Epithelial cell of prostate (primary cell): ENCODE data around the gene UBL5.
A peak's percentile ranks its signal among the peaks of the same experiment; 100 is the strongest.
"Not testable (repeated sequence)": the region's sequence is repeated elsewhere in the genome, so short reads cannot be mapped to it uniquely, and the experiment has no call there.

ENCODE experiments used
- DNase-seq: peaks from one replicate; pipeline ENCODE4 v3.0.0-alpha.2; 2011; ENCODE audit warnings: low read depth, low spot score
- H3K27ac ChIP-seq: fragments of 450-650 bp; 2 replicates; pipeline ENCODE4 v1.5.1; 2017; ENCODE audit warnings: mild to moderate bottlenecking

The UBL5 gene

DNA sequence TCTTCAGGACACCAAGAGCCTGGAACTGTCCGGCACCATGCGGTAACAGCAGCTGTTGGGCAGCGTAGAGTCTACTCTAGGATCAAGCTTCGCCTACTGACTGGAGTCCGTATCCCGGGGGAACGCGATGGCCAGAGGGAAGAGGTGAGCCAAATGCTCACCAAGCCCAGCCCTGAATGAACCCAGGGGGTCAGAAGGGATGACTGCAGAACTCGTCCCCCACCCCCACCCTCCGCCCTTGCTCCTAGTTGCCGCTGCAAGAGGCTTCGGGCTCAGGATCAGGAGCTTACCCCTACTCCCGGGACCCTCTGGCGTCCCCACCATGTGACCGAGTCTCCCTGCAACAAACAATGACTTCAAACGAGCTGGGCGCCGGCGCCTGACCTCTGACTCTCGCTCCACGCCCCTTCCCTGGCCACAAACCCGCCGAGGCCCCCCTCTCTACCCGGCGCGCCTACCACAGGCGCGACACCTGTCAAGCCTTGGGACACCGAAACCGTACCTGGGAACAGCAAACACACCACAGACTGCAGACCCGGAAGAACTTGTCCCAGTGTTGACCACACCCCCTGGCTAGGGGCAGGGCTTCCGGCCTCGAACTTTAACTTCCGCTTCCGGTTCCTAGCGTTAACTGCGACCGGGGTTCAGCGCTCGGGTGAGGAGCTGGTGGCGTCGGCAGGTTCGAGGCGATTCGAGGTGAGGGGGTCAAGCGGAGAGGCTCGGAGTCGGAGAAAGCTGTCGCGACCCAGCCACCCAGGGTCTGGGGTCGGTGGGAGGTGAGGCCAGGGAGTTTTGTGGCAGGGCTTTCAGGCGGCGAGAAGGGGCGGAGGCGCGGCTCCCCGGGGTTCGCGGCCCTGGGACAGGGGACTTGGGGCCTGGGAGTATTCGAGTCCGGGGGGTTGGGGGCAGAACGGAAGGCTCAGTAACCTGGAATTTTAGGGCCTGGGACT lies at the start of gene UBL5:
Gene UBL5 (plus strand): TSS at position 630 of the 950 bp plus-strand sequence. CDS start 420 bp downstream, outside the sequence.
- peak within 1 kb of the TSS; percentile 74 for H3K27ac ChIP-seq
- peak; percentile 62 for DNase-seq

- H3K27ac ChIP-seq: no peak overlapping the region
- DNase-seq: no peak
Measured at GRCh38 chr19:9782338-9782737, 45.4 kb upstream of the UBL5 start.

DNA sequence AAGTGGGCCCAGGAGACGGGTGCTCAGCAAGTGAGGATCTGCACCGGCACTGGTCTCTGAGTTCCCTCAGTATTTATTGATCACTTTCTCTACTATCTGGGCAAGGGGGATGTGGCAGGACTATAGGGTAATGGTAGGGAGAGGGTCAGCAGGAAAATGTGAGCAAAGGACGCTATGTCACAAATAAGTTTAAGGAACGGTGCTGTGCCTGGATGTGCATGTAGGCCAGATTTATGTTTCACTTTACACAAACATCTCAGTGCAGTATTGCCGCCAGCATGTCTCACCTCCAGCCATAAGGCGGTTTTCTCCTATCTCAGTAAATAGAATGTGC lies 43.6 kb upstream of the UBL5 start:
- peak overlapping the region; percentile 96 for H3K27ac ChIP-seq
- not testable (repeated sequence) for DNase-seq

DNA sequence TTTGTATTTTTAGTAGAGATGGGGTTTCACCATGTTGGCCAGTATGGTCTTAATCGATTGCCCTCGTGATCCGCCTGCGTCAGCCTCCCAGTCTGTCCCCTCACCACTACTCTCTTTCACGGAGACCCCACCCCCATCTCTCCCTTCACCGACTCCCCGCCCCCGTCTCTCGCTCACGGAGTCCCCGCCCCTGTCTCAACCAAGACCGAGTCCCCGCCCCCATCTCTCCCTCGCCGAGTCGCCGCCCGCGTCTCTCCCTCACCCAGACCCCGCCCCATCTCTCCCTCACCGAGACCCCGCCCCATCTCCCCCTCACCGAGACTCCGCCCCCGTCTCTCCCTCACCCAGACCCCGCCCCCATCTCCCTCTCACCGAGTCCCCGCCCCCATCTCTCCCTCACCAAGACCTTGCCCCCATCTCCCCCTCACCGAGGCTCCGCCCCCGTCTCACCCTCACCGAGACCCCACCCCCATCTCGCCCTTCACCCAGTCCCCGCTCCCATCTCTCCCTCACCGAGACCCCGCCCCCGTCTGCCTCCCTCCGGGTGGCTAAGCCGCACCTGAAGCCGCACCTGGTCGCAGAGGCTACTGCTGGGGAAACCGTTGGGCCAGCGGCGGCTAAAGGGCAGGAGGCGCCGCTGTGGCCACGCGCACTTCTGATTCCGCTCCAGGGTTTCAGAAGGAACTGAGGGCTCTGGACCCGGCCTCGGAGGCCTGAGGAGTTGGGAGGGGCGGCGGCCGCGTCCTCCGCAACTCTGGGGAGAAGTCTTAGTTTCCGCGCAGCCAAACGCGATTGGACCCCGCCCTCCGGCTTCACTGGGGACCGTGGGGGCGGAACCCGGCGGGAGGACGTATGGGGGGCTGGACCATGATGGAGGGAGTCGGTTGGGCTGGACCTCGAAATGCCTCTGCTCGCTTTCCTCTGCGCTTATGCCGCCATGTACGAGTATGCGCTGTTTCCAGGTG lies 42.1 kb upstream of the UBL5 start:
- H3K27ac ChIP-seq: peak overlapping the region; percentile 96
- DNase-seq: peak; percentile 73

DNA sequence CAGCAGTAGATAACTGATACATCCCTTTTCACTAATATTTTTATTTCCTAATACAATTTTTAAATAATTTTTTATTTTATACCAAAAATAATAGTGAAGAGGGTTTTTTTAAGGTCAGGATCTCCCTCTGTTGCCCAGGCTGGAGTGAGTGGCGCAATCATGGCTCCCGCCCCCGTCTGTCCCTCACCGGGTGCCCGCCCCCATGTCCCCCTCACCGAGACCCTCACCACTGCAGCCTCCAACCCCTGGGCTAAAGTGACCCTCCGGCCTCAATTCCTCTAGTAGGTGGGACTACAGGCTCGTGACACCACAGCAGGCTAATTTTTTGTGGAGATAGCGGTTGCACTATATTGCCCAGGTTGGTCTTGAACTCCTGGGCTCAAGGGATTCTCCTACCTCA lies 41.4 kb upstream of the UBL5 start:
- H3K27ac ChIP-seq: peak overlapping the region; percentile 96
- no peak for DNase-seq

DNA sequence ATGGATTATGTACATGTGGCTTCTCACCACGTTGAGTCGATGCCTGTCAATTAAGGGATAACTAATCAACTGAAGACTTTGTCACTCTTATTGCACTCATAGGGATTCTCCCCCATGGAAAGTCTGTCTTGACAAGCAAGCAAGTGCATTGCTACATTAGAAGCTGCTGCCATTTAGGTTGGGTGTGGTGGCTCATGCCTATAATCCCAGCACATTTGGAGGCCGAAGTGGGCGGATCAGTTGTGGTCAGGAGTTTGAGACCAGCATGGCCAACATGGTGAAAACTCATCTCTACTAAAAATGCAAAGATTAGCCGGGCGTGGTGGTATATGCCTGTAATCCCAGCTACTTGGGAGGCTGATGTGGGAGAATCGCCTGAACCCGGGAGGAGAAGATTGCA lies 40.9 kb upstream of the UBL5 start:
- no peak overlapping the region for H3K27ac ChIP-seq
- DNase-seq: no peak

- not testable (repeated sequence) for DNase-seq, H3K27ac ChIP-seq
Measured at GRCh38 chr19:9788604-9789003, 39.1 kb upstream of the UBL5 start.

- H3K27ac ChIP-seq: no peak overlapping the region
- DNase-seq: no peak
Measured at GRCh38 chr19:9789066-9789465, 38.7 kb upstream of the UBL5 start.

DNA sequence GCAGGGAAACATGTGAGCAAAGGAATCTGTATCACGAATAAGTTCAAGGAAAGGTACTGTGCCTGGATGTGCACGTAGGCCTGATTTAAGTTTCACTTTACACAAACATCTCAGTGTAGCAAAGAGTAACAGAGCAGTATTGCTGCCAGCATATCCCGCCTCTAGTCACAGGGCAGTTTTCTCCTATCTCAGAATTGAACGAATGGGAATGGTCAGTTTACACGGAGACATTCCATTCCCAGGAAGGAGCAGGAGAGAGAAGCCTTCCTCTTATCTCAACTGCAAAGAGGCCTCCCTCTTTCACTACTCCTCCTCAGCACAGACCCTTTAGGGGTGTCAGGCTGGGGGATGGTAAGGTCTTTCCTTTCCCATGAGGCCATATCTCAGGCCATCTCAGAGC lies 38.1 kb upstream of the UBL5 start:
- DNase-seq: not testable (repeated sequence)

DNA sequence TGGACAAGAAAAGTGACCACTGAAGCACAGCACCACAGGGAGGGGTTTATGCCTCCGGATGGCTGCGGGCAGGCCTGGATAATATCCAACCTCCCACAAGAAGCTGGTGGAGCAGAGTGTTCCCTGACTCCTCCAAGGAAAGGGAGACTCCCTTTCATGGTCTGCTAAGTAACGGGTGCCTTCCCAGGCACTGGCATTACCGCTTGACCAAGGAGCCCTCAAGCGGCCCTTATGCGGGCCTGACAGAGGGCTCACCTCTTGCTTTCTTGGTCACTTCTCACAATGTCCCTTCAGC lies 36.7 kb upstream of the UBL5 start:
- H3K27ac ChIP-seq: peak overlapping the region; percentile 51
- not testable (repeated sequence) for DNase-seq

More for the DNA sequence above, 38.1 kb upstream of the UBL5 start:
- H3K27ac ChIP-seq: not testable (repeated sequence)

DNA sequence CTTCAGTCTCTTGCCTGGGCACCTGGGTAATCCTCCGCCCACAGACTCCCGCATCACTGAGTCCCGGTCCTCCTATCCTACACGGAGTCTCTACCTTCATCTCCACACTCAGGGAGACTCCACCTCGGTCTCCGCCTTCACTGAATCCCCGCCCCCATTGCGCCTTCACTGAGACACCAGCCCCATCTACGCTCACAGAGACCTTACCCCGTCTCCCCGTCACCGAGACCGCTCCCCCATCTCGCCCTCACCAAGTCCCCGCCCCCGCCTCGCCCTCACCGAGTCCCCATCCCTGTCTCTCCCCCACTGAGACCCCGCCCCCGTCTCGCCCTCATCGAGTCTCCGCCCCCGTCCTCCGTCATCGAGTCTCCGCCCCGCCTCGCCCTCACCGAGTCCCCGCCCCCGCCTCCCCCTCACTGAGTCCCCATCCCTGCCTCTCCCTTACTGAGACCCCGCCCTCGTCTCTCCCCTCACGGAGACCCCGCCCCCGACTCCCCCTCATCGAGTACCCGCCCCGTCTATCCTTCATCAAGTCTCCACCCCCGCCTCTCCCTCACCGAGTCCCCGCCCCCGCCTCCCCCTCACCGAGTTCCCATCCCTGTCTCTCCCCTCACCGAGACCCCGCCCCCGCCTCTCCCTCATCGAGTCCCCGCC lies 36.0 kb upstream of the UBL5 start:
- DNase-seq: peak; percentile 85
- H3K27ac ChIP-seq: peak overlapping the region; percentile 51

DNA sequence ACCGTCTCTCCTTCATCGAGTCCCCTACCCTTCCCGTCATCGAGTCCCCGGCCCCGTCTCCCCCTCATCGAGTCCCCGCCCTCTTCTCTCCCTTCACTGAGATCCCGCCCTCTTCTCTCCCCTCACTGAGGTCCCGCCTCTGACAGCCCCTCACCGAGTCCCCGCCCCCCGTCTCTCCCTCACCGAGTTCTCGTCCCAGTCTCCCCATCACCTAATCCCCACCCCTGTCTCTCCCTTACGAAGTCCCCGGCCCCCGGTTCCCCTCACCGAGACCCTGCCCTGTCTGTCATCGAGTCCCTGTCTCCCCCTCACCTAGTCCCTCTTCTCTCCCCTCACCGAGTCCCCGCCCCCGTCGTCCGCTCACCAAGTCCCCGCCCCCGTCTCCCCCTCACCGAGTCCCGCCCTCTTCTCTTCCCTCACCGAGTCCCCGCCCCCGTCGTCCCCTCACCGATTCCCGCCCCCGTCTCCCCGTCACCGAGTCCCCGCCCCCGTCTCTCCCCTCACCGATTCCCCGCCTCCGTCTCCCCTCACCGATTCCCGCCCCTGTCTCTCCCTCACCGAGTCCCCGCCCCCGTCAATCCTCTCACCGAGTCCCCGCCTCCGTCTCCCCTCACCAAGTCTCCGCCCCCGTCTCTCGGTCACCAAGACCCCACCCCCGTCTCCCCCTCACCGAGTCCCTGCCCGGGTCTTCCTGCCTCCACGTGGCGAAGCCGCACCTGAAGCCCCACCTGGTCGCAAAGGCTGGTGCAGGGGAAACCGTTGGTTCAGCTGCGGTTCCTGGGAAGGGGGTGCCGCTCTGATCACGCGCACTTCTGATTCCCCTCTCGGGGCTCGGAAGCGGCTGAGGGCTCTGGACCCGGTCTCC lies 35.3 kb upstream of the UBL5 start:
- peak; percentile 73 for DNase-seq
- peak overlapping the region; percentile 51 for H3K27ac ChIP-seq

DNA sequence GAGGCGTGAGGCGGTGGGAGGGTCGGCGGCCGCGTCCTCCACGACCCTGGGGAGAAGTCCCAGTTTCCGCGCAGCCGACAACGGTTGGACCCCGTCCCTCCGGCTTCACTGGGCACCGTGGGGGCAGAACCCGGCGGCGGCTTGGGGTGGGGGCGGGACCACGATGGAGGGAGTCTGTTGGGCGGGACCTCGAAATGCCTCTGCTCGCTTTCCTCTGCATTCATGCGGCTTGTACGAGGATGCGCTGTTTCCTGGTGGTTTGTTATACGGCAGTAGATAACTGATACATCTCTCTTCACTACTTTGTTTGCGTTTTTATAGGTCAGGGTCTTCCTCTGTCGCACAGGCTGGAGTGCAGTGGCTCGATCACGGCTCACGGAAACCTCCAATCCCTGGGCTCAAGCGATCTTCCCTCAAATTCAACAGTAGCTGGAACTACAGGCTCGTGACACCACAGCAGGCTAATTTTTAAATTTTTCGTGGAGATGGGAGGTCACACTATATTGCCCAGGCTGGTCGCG lies 34.6 kb upstream of the UBL5 start:
- no peak for DNase-seq
- H3K27ac ChIP-seq: peak overlapping the region; percentile 51

DNA sequence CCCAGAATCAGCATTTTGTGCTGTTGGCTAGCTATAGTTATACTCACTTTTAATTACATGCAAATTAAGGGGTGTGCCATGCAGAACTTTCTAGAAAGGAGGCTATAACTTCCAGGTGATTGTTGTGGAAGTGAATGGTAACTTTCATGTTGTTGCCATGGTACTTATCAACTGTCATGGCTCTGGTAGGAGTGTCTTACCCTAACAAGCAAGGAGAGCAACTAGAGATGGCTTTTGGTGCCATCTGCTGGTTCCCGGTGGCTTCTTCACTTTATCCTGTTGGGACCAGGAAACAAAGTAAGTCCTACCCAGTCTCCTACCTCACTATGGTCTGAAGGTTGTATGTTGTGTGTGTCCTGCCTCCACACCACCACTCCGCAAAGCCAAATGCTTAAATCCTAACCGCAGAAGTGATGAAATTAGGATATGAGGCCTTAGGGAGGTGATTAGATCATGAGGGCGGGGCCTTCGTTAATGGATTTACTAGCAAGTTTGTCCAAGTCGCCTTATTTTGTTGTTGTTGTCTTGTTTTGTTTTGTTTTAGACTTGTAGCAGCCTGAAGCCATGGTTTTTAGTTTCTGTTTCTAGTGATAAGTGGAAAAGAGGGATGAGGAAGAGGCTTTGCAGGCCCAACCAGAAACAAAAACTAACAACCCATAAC lies 31.5 kb upstream of the UBL5 start:
- peak overlapping the region; percentile 80 for H3K27ac ChIP-seq
- DNase-seq: peak; percentile 77

GRCh38 chr19:9797871-9798270 lies 29.8 kb upstream of the UBL5 start:
- H3K27ac ChIP-seq: peak overlapping the region; percentile 80
- peak; percentile 56 for DNase-seq

- DNase-seq: no peak
- peak overlapping the region; percentile 80 for H3K27ac ChIP-seq
Measured at GRCh38 chr19:9799162-9799561, 28.6 kb upstream of the UBL5 start.

DNA sequence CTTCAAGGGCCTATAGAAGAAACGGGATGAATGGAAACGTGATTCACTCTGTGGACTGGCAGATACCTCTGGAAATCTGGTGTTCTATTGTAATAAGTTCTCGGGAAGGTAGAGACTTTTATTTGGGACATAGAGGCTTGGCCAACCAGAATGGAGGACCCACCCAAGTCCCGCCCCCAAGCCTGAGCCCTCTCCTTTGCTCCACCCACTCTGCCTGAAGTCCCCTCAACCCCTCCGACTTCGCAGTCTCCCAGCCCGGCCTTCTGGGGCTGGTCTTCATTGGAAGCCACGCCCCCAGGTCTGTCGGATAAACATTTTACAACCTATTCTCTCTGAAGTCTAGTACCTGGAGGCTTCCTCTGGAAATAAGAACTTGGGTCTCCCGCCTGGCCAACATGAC lies 25.7 kb upstream of the UBL5 start:
- DNase-seq: no peak
- H3K27ac ChIP-seq: no peak overlapping the region

DNA sequence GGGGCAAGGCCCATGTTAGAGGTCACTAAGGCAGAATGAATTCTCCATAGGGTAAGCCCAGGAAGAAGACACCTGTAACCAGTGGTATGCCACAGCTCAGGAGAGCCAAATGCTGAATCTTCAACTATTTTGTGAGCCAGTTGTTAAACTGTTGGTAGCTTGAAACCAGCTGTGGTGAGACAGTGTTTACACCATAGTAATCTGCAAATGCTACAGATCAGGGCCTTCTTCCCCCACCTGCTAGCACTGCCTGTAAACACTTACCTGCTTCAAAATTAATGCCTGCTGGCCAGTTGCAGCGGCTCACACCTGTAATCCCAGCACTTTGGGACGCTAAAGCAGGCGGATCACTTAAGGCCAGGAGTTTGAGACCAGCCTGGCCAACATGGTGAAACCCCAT lies 20.9 kb upstream of the UBL5 start:
- DNase-seq: no peak
- H3K27ac ChIP-seq: no peak overlapping the region
